ENCODE results near the gene LAD1. TPM values are rescaled to one million over a fixed set of nuclear protein-coding genes. Genes with fewer than 3 reads are reported as not detected.

The LAD1 gene
- total and polyA plus RNA-seq, 8 donors, result 11.5 to 37.6 (median 12.0) TPM

GRCh38 chr1:201375169-201375568 is 24.0 kb downstream of the LAD1 start:
- Histone ChIP-seq H3K27ac (no peak overlapping the region), H3K4me1 (no peaks in the 10 kb centered on the region), H3K4me3 (no peak overlapping the region), H3K27me3 (peaks cover 0 to 27% of the 10 kb centered on the region in 2 donors), H3K36me3 (no peaks in the 10 kb centered on the region), H3K9me3 (no peaks in the 10 kb centered on the region)
- intact Hi-C loops (cut with DNase I), result no loop called here
- TF ChIP-seq, protein P1, sequence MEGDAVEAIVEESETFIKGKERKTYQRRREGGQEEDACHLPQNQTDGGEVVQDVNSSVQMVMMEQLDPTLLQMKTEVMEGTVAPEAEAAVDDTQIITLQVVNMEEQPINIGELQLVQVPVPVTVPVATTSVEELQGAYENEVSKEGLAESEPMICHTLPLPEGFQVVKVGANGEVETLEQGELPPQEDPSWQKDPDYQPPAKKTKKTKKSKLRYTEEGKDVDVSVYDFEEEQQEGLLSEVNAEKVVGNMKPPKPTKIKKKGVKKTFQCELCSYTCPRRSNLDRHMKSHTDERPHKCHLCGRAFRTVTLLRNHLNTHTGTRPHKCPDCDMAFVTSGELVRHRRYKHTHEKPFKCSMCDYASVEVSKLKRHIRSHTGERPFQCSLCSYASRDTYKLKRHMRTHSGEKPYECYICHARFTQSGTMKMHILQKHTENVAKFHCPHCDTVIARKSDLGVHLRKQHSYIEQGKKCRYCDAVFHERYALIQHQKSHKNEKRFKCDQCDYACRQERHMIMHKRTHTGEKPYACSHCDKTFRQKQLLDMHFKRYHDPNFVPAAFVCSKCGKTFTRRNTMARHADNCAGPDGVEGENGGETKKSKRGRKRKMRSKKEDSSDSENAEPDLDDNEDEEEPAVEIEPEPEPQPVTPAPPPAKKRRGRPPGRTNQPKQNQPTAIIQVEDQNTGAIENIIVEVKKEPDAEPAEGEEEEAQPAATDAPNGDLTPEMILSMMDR (IDR thresholded peaks at IDR 0.05), result no peak
- no peak for ATAC-seq
- DNase-seq, result no peak

DNA sequence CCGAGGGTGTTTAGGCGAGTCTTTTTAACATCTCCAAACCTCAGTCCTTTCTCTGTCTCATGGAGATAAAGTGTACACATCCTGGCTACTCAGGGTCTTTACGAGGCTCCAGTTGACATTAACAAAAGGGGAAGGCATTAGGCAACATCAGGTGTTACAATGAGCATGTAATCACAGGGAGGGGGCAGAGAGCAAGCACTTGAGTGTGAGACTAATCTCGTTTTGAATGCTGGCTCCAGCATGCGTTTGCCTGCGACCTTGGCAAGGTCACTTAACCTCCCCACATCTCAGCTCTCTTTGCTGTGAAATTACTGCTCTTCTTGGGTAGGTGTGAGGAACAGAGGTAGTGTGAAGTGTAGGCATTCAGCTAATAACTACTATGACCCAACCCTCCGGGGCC is 24.8 kb downstream of the LAD1 start:
- Histone ChIP-seq H3K27ac (no peak overlapping the region), H3K4me1 (no peaks in the 10 kb centered on the region), H3K27me3 (peaks cover 0 to 28% of the 10 kb centered on the region in 2 donors), H3K4me3 (no peak overlapping the region), H3K9me3 (no peaks in the 10 kb centered on the region), H3K36me3 (no peaks in the 10 kb centered on the region)
- intact Hi-C loops (cut with DNase I), result no loop called here
- ATAC-seq (no peak), DNase-seq (no peak)
- TF ChIP-seq, protein P1 (IDR thresholded peaks at IDR 0.05), result no peak

- peaks cover 0 to 31% of the 10 kb centered on the region in 2 donors for H3K27me3 ChIP-seq
- TF ChIP-seq, protein P1 (IDR thresholded peaks at IDR 0.05), result no peak
Observed at GRCh38 chr1:201371792-201372191, 27.3 kb downstream of the LAD1 start.

DNA sequence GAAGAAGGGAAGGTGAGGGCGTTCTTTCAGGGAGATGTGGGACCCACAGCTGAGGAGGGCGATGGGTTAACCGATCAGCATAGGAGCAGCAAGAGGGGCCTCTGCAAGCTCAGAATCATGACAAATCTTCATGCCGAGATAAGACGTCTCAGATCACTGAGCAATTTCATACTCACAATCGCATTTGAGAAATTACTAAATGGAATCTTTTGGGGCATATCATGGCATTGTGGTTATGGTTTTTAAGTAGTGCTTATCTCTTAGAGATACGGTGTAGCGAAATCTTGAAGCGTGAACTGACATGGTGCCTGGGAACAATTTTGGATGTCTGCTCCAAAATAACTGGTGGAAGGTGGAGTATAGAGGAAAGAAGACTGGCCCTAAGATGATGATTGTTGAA is 27.8 kb downstream of the LAD1 start:
- no peak for DNase-seq
- no peak overlapping the region for H3K4me3 ChIP-seq
- peaks cover 0 to 31% of the 10 kb centered on the region in 2 donors for H3K27me3 ChIP-seq
- ATAC-seq, result no peak
- H3K36me3 ChIP-seq, result no peaks in the 10 kb centered on the region
- no peak overlapping the region for H3K27ac ChIP-seq
- no peaks in the 10 kb centered on the region for H3K4me1 ChIP-seq
- intact Hi-C loops (cut with DNase I), result no loop called here
- TF ChIP-seq, protein P1 (IDR thresholded peaks at IDR 0.05), result no peak
- no peaks in the 10 kb centered on the region for H3K9me3 ChIP-seq

More at GRCh38 chr1:201371792-201372191, 27.3 kb downstream of the LAD1 start:
- no peaks in the 10 kb centered on the region for H3K36me3 ChIP-seq
- no peak overlapping the region for H3K4me3 ChIP-seq
- no peaks in the 10 kb centered on the region for H3K9me3 ChIP-seq
- H3K4me1 ChIP-seq, result no peaks in the 10 kb centered on the region
- ATAC-seq (no peak), DNase-seq (no peak)
- no peak overlapping the region for H3K27ac ChIP-seq
- intact Hi-C loops (cut with DNase I), result no loop called here

GRCh38 chr1:201370500-201370899 is 28.6 kb downstream of the LAD1 start:
- intact Hi-C loops (cut with DNase I), result no loop called here
- TF ChIP-seq, protein P1 (IDR thresholded peaks at IDR 0.05), result no peak
- ATAC-seq, result no peak
- Histone ChIP-seq H3K4me3 (no peak overlapping the region), H3K9me3 (no peaks in the 10 kb centered on the region), H3K4me1 (no peaks in the 10 kb centered on the region), H3K27me3 (peaks cover 0 to 23% of the 10 kb centered on the region in 2 donors), H3K36me3 (no peaks in the 10 kb centered on the region), H3K27ac (no peak overlapping the region)
- DNase-seq, result no peak

Measured in left lung (tissue), 10 donors.